ENCODE data around the gene RIPPLY2. TPM values are rescaled to one million over a fixed set of nuclear protein-coding genes. Genes with fewer than 3 reads are reported as not detected.

Gene RIPPLY2
- total and polyA plus RNA-seq, 9 of the 15 experiments (the other 6 are each of a cell fraction or from before 2014, with no cell fraction given), result not detected

DNA sequence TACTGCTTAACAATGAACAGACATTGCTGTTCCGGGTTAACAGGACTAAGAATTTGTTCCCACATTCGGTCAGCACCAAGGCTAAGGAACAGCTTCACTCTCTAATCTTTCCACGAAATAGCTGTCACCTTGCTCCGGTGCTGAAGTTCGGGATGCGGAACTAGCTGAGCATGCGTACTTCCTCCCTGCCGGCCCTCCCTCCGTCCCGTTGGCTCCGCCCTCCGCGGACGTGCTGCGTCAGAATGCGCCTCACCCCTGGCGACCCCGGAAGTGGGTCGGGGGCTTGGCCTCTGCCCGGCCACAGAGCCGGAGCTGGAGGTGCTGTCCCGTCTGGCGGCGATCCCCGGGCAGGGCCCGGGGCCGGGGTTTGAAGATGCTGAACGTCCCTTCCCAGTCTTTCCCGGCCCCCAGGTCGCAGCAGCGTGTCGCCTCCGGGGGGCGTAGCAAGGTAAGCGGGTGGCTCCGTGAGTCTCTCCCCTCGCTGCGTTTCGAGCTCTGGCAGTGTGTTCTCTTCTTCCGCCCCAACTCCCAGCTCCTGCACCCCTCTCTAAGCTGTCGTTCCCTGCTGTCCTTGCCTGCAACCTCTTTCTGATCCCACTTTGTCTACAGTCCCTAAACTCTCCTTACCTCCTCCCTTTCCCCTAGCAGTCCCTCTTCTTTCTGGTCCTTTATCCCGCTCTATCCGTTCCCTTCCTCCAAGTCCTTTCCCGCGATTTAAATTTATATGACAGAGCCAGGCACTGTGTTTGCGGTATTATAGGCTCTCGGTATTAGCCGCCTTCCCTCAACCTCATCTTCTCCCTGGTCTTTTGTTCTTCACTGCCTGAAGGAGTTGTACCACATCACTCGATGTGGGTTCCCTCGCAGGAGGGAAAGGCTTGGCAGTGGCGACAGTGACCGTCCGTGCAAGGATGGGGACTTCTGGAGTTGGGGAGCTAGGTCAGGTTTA lies 6.5 kb downstream of the RIPPLY2 start, which contains the start of gene CYB5R4 (continued):
- TF ChIP-seq, protein P1, sequence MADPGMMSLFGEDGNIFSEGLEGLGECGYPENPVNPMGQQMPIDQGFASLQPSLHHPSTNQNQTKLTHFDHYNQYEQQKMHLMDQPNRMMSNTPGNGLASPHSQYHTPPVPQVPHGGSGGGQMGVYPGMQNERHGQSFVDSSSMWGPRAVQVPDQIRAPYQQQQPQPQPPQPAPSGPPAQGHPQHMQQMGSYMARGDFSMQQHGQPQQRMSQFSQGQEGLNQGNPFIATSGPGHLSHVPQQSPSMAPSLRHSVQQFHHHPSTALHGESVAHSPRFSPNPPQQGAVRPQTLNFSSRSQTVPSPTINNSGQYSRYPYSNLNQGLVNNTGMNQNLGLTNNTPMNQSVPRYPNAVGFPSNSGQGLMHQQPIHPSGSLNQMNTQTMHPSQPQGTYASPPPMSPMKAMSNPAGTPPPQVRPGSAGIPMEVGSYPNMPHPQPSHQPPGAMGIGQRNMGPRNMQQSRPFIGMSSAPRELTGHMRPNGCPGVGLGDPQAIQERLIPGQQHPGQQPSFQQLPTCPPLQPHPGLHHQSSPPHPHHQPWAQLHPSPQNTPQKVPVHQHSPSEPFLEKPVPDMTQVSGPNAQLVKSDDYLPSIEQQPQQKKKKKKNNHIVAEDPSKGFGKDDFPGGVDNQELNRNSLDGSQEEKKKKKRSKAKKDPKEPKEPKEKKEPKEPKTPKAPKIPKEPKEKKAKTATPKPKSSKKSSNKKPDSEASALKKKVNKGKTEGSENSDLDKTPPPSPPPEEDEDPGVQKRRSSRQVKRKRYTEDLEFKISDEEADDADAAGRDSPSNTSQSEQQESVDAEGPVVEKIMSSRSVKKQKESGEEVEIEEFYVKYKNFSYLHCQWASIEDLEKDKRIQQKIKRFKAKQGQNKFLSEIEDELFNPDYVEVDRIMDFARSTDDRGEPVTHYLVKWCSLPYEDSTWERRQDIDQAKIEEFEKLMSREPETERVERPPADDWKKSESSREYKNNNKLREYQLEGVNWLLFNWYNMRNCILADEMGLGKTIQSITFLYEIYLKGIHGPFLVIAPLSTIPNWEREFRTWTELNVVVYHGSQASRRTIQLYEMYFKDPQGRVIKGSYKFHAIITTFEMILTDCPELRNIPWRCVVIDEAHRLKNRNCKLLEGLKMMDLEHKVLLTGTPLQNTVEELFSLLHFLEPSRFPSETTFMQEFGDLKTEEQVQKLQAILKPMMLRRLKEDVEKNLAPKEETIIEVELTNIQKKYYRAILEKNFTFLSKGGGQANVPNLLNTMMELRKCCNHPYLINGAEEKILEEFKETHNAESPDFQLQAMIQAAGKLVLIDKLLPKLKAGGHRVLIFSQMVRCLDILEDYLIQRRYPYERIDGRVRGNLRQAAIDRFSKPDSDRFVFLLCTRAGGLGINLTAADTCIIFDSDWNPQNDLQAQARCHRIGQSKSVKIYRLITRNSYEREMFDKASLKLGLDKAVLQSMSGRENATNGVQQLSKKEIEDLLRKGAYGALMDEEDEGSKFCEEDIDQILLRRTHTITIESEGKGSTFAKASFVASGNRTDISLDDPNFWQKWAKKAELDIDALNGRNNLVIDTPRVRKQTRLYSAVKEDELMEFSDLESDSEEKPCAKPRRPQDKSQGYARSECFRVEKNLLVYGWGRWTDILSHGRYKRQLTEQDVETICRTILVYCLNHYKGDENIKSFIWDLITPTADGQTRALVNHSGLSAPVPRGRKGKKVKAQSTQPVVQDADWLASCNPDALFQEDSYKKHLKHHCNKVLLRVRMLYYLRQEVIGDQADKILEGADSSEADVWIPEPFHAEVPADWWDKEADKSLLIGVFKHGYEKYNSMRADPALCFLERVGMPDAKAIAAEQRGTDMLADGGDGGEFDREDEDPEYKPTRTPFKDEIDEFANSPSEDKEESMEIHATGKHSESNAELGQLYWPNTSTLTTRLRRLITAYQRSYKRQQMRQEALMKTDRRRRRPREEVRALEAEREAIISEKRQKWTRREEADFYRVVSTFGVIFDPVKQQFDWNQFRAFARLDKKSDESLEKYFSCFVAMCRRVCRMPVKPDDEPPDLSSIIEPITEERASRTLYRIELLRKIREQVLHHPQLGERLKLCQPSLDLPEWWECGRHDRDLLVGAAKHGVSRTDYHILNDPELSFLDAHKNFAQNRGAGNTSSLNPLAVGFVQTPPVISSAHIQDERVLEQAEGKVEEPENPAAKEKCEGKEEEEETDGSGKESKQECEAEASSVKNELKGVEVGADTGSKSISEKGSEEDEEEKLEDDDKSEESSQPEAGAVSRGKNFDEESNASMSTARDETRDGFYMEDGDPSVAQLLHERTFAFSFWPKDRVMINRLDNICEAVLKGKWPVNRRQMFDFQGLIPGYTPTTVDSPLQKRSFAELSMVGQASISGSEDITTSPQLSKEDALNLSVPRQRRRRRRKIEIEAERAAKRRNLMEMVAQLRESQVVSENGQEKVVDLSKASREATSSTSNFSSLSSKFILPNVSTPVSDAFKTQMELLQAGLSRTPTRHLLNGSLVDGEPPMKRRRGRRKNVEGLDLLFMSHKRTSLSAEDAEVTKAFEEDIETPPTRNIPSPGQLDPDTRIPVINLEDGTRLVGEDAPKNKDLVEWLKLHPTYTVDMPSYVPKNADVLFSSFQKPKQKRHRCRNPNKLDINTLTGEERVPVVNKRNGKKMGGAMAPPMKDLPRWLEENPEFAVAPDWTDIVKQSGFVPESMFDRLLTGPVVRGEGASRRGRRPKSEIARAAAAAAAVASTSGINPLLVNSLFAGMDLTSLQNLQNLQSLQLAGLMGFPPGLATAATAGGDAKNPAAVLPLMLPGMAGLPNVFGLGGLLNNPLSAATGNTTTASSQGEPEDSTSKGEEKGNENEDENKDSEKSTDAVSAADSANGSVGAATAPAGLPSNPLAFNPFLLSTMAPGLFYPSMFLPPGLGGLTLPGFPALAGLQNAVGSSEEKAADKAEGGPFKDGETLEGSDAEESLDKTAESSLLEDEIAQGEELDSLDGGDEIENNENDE (IDR thresholded peaks at IDR 0.05; ENCODE audit: low read depth, low read length), result no peak
- TF ChIP-seq SMAD3 (CRISPR knock-in tag; conservative IDR thresholded peaks at IDR 0.05) (peak; percentile 84), JUND (IDR thresholded peaks at IDR 0.05; ENCODE audit: borderline replicate concordance, low read depth, low read length) (peak; percentile 59), JUND (tag; IDR thresholded peaks at IDR 0.05; ENCODE audit: borderline replicate concordance, low read depth, low read length) (peak; percentile 78; the same call in 2 of the 3 replicates), TGIF2 (CRISPR knock-in tag; IDR thresholded peaks at IDR 0.05) (peak; percentile 78), ZNF311 (CRISPR knock-in tag; IDR thresholded peaks at IDR 0.05) (peak; percentile 78; the same call in 1 of the 2 replicates), RBM14 (IDR thresholded peaks at IDR 0.05; ENCODE audit: borderline replicate concordance, insufficient read depth, low read depth, low read length) (no peak), SRF (CRISPR knock-in tag; IDR thresholded peaks at IDR 0.05) (peak in 1 of 2 experiments; percentile 95; a peak in 3 of 4 replicates), ZNF232 (CRISPR knock-in tag; IDR thresholded peaks at IDR 0.05) (peak; percentile 98), ETV1 (tag; conservative IDR thresholded peaks at IDR 0.05; ENCODE audit: low read depth) (peak; percentile 87)
